SK-N-SH treated with all-trans-retinoic acid at 6 μM for 48 hours (cell line): ENCODE results near the gene RXRG.

Experiments
- ATAC-seq: fragments of 200-7000 bp; cut with Tn5 transposase; 3 replicates; pipeline ENCODE4 v1.9.1; 2020; ENCODE audit warnings: mild to moderate bottlenecking, moderate library complexity
- CSDC2 ChIP-seq: fragments of 250-450 bp; sonication (Bioruptor Pico); IDR thresholded peaks from 2 replicates; pipeline ENCODE4 v1.5.0; 2020; ENCODE audit warnings: mild to moderate bottlenecking, moderate library complexity
- ESRRG ChIP-seq: fragments of 250-450 bp; sonication (Bioruptor Pico); IDR thresholded peaks from 2 replicates; pipeline ENCODE4 v1.6.1; 2021; ENCODE audit warnings: mild to moderate bottlenecking
- GLIS3 ChIP-seq: fragments of 250-450 bp; sonication (Bioruptor Pico); IDR thresholded peaks from 2 replicates; pipeline ENCODE4 v1.5.0; 2020; ENCODE audit warnings: mild to moderate bottlenecking, moderate library complexity
- OSR1 ChIP-seq: fragments of 250-450 bp; sonication (Bioruptor Pico); IDR thresholded peaks from 2 replicates; pipeline ENCODE4 v1.8.0; 2022; ENCODE audit warnings: moderate library complexity, mild to moderate bottlenecking, inconsistent platforms
- PPARA ChIP-seq: fragments of 250-450 bp; sonication (Bioruptor Pico); IDR thresholded peaks from 2 replicates; pipeline ENCODE4 v1.5.0; 2020; ENCODE audit warnings: mild to moderate bottlenecking, borderline replicate concordance
- RARB ChIP-seq: fragments of 250-450 bp; sonication (Bioruptor Pico); IDR thresholded peaks from 2 replicates; pipeline ENCODE4 v1.8.0; 2021; ENCODE audit warnings: mild to moderate bottlenecking, moderate library complexity
- SNAI2 ChIP-seq: fragments of 250-450 bp; sonication (Bioruptor Pico); IDR thresholded peaks from 2 replicates; pipeline ENCODE4 v1.5.0; 2020; ENCODE audit warnings: mild to moderate bottlenecking, moderate library complexity
- ZFP3 ChIP-seq: fragments of 250-450 bp; sonication (Bioruptor Pico); IDR thresholded peaks from 2 replicates; pipeline ENCODE4 v1.5.0; 2020; ENCODE audit warnings: mild to moderate bottlenecking, moderate library complexity
- ZFP30 ChIP-seq: fragments of 450-650 bp; formaldehyde crosslinking; IDR thresholded peaks from 2 replicates; pipeline ENCODE4 v1.5.0; 2022; ENCODE audit warnings: mild to moderate bottlenecking, moderate library complexity
- ZNF565 ChIP-seq: fragments of 450-650 bp; formaldehyde crosslinking; conservative IDR thresholded peaks from 2 replicates; pipeline ENCODE4 v1.5.0; 2020; ENCODE audit warnings: low read depth, mild to moderate bottlenecking, moderate library complexity
- ZNF70 ChIP-seq: fragments of 450-650 bp; formaldehyde crosslinking; IDR thresholded peaks from 2 replicates; pipeline ENCODE4 v1.5.0; 2020; ENCODE audit warnings: mild to moderate bottlenecking, moderate library complexity
- ZNF8 ChIP-seq: fragments of 450-650 bp; formaldehyde crosslinking; IDR thresholded peaks from 2 replicates; pipeline ENCODE4 v1.5.0; 2020; ENCODE audit warnings: mild to moderate bottlenecking, moderate library complexity
- TF ChIP-seq, protein P1 (sequence below): fragments of 250-450 bp; sonication (Bioruptor Pico); IDR thresholded peaks from 2 replicates; pipeline ENCODE4 v1.5.1; 2021; ENCODE audit warnings: mild to moderate bottlenecking, moderate library complexity
- TF ChIP-seq, protein P2 (sequence below): fragments of 250-450 bp; sonication (Bioruptor Pico); IDR thresholded peaks from 2 replicates; pipeline ENCODE4 v1.8.0; 2021; ENCODE audit warnings: low read depth, mild to moderate bottlenecking, moderate library complexity, borderline replicate concordance
- TF ChIP-seq, protein P3 (sequence below): fragments of 250-450 bp; sonication (Bioruptor Pico); IDR thresholded peaks from 2 replicates; pipeline ENCODE4 v1.5.0; 2020; ENCODE audit warnings: mild to moderate bottlenecking, moderate library complexity
- TF ChIP-seq, protein P4 (sequence below): fragments of 250-450 bp; sonication (Bioruptor Pico); IDR thresholded peaks from 2 replicates; pipeline ENCODE4 v1.8.0; 2020; ENCODE audit warnings: mild to moderate bottlenecking, moderate library complexity, borderline replicate concordance
- TF ChIP-seq, protein P5 (sequence below): fragments of 250-450 bp; sonication (Bioruptor Pico); IDR thresholded peaks from 2 replicates; pipeline ENCODE4 v1.5.1; 2020; ENCODE audit warnings: low read depth, mild to moderate bottlenecking, moderate library complexity

The RXRG gene

DNA sequence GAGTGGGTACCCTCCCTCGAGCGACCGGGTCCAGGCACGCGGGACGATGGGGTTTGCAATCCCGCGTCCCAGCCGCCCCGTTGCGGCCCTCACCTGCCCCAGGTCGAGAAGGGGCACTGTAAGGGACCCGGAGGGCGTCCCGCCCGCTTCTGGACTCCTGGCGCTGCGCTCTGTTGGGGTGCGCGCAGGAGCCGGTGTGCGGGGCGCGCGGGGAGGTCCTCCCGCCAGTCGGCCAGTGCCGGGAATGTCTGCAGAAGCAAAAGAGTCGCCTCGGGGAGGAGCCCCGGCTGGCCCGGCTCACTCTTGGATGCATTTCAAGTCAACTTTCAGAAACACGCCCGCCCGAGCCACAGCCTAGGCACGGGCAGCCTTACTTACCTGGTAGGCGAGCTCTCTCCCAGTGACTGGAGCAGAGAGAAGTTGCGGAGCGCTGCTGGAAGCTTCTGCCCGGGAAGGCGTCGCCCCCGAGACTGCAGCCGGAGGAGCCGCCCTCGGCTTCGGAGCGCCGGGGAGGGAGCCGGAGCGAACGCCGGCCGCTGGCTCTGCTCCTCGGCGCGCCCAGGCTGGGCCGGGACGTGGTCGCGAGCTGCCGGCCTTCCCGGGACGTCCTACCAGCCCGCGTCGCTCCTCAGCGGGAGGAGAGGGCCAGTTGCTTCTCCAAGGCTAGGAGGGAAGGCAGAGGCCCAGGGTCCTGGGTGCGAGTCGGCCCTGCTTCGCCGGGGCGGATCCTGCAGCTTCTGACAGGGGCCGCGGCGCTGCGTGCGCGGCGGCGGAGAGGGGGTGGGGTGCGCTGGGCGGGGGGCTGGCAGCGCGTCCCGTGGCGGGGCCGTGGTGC, 88.7 kb downstream of the RXRG start, which contains the start of gene LMX1A:
LMX1A (minus strand) TSS at position 739 of the 835 bp plus-strand sequence. CDS start 1,156 bp downstream, outside the sequence.
- no peak for TF ChIP-seq ZFP3
- TF ChIP-seq, protein P1, sequence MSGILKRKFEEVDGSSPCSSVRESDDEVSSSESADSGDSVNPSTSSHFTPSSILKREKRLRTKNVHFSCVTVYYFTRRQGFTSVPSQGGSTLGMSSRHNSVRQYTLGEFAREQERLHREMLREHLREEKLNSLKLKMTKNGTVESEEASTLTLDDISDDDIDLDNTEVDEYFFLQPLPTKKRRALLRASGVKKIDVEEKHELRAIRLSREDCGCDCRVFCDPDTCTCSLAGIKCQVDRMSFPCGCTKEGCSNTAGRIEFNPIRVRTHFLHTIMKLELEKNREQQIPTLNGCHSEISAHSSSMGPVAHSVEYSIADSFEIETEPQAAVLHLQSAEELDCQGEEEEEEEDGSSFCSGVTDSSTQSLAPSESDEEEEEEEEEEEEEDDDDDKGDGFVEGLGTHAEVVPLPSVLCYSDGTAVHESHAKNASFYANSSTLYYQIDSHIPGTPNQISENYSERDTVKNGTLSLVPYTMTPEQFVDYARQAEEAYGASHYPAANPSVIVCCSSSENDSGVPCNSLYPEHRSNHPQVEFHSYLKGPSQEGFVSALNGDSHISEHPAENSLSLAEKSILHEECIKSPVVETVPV (CRISPR knock-in tag) = no peak
- TF ChIP-seq, protein P2, sequence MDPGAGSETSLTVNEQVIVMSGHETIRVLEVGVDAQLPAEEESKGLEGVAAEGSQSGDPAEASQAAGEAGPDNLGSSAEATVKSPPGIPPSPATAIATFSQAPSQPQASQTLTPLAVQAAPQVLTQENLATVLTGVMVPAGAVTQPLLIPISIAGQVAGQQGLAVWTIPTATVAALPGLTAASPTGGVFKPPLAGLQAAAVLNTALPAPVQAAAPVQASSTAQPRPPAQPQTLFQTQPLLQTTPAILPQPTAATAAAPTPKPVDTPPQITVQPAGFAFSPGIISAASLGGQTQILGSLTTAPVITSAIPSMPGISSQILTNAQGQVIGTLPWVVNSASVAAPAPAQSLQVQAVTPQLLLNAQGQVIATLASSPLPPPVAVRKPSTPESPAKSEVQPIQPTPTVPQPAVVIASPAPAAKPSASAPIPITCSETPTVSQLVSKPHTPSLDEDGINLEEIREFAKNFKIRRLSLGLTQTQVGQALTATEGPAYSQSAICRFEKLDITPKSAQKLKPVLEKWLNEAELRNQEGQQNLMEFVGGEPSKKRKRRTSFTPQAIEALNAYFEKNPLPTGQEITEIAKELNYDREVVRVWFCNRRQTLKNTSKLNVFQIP = no peak
- ATAC-seq = peak; percentile 14; the same call in 2 of the 3 replicates

DNA sequence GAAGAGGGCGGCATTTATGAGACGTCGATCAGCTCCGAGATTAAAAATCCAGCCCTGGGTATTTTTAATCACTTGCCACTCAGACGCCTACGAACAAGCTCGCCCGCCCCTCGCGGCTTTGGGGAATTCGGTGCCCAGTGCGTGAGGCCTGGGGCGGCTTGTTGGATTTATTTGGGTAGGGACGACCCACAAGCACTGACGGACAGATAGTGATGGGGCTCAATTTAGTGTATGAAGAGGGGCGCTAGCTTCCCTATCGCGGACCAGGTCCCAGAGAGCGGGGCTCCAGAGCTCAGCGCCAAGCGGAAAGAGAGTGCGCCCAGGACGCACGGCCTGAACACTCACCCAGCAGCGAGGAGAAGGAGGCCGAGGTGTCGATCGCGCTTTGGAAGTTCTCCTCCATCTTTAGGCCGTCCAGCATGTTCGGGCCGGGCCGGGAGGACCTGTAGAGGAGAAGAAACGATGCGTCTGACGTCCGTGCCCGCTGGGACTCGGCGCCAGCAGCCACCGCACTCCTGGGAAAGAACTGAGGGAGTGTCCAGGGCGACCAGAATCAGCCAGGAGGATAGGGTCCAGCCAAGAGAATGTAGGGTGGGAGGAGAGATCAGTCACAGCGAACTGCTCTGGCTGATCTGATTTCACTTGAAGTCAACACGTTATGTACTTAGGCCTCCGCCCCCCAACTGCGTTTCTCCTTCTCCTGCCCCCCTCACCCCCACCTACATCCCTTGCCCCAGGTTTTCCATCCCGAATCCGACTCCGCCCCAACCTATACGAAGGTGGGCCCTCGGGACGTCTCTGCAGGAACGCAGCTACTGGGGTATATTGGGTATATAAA, 89.6 kb downstream of the RXRG start:
- ATAC-seq = peak; percentile 8; the same call in 2 of the 3 replicates
- no peak for TF ChIP-seq ZNF8 (CRISPR knock-in tag)
- TF ChIP-seq, protein P3, sequence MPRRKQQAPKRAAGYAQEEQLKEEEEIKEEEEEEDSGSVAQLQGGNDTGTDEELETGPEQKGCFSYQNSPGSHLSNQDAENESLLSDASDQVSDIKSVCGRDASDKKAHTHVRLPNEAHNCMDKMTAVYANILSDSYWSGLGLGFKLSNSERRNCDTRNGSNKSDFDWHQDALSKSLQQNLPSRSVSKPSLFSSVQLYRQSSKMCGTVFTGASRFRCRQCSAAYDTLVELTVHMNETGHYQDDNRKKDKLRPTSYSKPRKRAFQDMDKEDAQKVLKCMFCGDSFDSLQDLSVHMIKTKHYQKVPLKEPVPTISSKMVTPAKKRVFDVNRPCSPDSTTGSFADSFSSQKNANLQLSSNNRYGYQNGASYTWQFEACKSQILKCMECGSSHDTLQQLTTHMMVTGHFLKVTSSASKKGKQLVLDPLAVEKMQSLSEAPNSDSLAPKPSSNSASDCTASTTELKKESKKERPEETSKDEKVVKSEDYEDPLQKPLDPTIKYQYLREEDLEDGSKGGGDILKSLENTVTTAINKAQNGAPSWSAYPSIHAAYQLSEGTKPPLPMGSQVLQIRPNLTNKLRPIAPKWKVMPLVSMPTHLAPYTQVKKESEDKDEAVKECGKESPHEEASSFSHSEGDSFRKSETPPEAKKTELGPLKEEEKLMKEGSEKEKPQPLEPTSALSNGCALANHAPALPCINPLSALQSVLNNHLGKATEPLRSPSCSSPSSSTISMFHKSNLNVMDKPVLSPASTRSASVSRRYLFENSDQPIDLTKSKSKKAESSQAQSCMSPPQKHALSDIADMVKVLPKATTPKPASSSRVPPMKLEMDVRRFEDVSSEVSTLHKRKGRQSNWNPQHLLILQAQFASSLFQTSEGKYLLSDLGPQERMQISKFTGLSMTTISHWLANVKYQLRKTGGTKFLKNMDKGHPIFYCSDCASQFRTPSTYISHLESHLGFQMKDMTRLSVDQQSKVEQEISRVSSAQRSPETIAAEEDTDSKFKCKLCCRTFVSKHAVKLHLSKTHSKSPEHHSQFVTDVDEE (CRISPR knock-in tag) = no peak

DNA sequence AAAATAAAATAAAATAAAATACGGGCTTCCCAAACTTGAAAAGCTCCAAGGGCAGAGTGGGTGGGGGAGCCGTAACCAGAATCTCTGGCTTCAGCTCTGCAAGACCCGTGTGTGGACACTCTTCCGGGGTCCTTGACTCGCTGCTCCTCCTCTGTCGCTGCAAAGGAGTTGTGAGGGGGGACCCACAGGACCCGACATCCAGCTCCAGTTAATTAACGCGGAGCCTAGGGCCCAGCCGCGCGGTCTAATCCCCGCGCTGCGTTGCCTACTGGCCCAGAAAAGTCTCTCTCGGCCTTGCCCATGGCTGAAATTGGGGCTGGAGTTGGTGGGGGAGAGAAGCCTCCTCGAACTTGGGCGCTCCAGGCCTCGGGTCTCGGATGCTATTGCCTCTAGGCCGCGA, 90.2 kb downstream of the RXRG start:
- ATAC-seq = no peak; the same call in 2 of the 3 replicates

DNA sequence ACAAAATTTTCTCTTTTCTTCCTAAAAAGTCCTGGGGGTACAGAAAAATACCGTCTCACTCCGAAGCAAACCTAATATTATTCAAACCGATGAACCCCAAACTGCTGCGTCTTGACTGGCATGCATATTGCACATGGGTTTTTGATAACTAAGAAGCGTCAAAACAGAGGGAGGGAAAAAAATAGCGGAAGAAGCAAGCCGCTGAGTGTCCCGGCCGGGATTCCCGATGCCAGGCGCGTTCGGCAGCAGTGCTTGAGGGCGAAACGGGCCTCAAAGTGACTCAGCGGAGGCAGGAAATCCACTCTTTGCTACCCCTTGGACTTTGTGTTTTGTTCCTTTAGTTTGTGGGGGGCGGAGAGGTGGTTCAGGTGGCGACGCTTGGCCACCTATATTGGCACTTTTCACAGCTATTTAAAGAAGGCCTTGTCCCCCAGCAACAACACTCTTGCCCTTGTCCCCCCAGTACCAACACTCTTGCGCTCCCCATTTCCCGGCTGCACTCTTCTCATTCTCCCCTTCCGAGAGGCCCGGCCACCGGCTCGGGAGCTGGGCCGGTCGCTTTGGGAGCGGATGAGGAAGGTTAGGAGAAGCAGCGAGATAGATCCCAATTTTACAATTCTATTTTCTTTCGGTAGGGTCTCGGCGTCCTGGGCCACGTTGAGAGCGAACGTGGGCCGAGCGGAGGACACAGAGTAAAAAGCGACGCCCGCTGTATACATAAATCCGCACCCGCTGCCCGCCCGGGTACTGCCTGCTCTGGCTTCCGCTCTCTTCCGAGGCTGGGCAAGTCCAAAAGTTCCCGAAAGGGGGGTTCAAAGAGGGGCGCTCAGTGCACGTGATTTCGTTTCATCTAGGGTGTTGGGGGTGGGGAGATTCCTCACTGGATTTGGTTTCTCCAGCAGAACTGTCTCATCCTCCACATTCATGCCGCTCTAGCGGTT, 90.9 kb downstream of the RXRG start:
- peak; percentile 29 for ATAC-seq

More for the DNA sequence above, 90.2 kb downstream of the RXRG start:
- TF ChIP-seq ZNF565 (CRISPR knock-in tag) (no peak), GLIS3 (CRISPR knock-in tag) (no peak), PPARA (CRISPR knock-in tag) (no peak), ZFP30 (CRISPR knock-in tag) (no peak), CSDC2 (no peak)
- TF ChIP-seq, protein P2 = no peak
- TF ChIP-seq, protein P4, sequence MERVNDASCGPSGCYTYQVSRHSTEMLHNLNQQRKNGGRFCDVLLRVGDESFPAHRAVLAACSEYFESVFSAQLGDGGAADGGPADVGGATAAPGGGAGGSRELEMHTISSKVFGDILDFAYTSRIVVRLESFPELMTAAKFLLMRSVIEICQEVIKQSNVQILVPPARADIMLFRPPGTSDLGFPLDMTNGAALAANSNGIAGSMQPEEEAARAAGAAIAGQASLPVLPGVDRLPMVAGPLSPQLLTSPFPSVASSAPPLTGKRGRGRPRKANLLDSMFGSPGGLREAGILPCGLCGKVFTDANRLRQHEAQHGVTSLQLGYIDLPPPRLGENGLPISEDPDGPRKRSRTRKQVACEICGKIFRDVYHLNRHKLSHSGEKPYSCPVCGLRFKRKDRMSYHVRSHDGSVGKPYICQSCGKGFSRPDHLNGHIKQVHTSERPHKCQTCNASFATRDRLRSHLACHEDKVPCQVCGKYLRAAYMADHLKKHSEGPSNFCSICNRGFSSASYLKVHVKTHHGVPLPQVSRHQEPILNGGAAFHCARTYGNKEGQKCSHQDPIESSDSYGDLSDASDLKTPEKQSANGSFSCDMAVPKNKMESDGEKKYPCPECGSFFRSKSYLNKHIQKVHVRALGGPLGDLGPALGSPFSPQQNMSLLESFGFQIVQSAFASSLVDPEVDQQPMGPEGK (CRISPR knock-in tag) = no peak

More for the DNA sequence above, 90.9 kb downstream of the RXRG start:
- TF ChIP-seq PPARA (CRISPR knock-in tag) = no peak
- TF ChIP-seq, protein P5, sequence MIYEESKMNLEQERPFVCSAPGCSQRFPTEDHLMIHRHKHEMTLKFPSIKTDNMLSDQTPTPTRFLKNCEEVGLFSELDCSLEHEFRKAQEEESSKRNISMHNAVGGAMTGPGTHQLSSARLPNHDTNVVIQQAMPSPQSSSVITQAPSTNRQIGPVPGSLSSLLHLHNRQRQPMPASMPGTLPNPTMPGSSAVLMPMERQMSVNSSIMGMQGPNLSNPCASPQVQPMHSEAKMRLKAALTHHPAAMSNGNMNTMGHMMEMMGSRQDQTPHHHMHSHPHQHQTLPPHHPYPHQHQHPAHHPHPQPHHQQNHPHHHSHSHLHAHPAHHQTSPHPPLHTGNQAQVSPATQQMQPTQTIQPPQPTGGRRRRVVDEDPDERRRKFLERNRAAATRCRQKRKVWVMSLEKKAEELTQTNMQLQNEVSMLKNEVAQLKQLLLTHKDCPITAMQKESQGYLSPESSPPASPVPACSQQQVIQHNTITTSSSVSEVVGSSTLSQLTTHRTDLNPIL (CRISPR knock-in tag) = no peak
- TF ChIP-seq RARB (CRISPR knock-in tag) = no peak
- no peak for TF ChIP-seq SNAI2
- TF ChIP-seq, protein P4 (CRISPR knock-in tag) = no peak
- no peak for TF ChIP-seq ESRRG (CRISPR knock-in tag)
- TF ChIP-seq OSR1 (CRISPR knock-in tag) = no peak
- no peak for TF ChIP-seq ZNF70 (CRISPR knock-in tag)
- no peak for TF ChIP-seq ZNF8 (CRISPR knock-in tag)
